ENCODE measurements around the gene LBHD2. TPM values are rescaled to one million over a fixed set of nuclear protein-coding genes. Genes with fewer than 3 reads are reported as not detected.

The LBHD2 gene
- total and polyA plus RNA-seq, 2 of the 13 experiments (the other 11 are each of a cell fraction or from before 2014, with no cell fraction given) = 0.67 to 1.00 TPM

DNA sequence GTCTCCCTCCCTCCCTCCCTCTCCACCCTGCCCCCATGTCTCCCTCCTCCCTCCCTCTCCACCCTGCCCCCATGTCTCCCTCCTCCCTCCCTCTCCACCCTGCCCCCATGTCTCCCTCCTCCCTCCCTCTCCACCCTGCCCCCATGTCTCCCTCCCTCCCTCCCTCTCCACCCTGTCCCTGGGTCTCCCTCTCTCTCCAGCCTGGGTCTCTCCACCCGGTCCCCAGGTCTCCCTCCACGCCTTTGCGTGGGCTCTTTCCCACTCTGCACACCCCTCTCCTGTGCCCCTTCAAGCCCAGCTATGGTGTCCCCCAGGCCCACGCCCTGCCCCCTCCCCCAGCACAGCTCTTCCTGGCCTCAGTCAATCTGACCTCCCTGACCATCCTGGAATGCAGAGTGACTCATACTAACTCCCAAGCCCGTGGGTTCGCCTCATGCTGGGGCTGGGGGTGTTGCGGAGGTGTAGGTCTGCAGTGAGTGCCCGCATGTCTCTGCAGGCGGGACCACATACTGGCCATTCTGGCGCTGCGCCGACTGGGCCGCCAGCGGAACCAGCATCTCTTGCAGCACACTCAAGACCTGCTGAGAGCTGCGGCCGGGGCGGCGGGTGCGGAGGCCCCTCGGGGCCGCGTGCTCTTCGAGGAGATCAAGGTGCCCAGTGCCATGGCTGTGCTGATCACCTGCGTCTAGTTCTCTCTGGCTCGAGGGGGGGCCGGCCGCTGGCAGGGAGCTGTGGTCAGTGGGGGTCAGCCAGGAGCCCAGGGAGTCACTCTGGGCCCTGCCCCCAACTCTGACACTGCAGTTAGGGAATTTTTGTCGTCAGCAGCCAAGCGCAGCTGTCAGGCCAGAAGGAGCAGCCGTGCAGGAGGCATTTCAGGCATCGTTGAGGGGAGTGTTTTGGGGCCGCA is 25.8 kb downstream of the LBHD2 start (continued):
- TF ChIP-seq, protein P1, sequence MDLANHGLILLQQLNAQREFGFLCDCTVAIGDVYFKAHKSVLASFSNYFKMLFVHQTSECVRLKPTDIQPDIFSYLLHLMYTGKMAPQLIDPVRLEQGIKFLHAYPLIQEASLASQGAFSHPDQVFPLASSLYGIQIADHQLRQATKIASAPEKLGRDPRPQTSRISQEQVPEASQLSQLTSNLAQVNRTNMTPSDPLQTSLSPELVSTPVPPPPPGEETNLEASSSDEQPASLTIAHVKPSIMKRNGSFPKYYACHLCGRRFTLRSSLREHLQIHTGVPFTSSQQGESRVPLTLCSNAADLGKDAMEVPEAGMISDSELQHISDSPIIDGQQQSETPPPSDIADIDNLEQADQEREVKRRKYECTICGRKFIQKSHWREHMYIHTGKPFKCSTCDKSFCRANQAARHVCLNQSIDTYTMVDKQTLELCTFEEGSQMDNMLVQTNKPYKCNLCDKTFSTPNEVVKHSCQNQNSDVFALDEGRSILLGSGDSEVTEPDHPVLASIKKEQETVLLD (CRISPR knock-in tag; IDR thresholded peaks at IDR 0.05; ENCODE audit: low read depth) = no peak
- TF ChIP-seq SRSF9 (IDR thresholded peaks at IDR 0.05; ENCODE audit: borderline replicate concordance, insufficient read depth, low read depth, low read length, poor library complexity, severe bottlenecking) (no peak), TP53 (CRISPR knock-in tag; conservative IDR thresholded peaks at IDR 0.05) (no peak), SNAPC4 (CRISPR knock-in tag; IDR thresholded peaks at IDR 0.05) (no peak), ZNF264 (CRISPR knock-in tag; IDR thresholded peaks at IDR 0.05) (no peak), EED (CRISPR knock-in tag; IDR thresholded peaks at IDR 0.05) (no peak), TEAD3 (CRISPR knock-in tag; optimal IDR thresholded peaks at IDR 0.05; ENCODE audit: borderline replicate concordance) (peak; percentile 92)
- TF ChIP-seq, protein P2, sequence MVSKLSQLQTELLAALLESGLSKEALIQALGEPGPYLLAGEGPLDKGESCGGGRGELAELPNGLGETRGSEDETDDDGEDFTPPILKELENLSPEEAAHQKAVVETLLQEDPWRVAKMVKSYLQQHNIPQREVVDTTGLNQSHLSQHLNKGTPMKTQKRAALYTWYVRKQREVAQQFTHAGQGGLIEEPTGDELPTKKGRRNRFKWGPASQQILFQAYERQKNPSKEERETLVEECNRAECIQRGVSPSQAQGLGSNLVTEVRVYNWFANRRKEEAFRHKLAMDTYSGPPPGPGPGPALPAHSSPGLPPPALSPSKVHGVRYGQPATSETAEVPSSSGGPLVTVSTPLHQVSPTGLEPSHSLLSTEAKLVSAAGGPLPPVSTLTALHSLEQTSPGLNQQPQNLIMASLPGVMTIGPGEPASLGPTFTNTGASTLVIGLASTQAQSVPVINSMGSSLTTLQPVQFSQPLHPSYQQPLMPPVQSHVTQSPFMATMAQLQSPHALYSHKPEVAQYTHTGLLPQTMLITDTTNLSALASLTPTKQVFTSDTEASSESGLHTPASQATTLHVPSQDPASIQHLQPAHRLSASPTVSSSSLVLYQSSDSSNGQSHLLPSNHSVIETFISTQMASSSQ (IDR thresholded peaks at IDR 0.05; ENCODE audit: low read depth) = no peak
- TF ChIP-seq, protein P2 (CRISPR knock-in tag; IDR thresholded peaks at IDR 0.05; ENCODE audit: borderline replicate concordance) = no peak
